Endodermal cell (in vitro differentiated cells): ENCODE data around the gene C14orf93. TPM values are rescaled to one million over a fixed set of nuclear protein-coding genes. Genes with fewer than 3 reads are reported as not detected.
A peak's percentile ranks its signal among the peaks of the same experiment; 100 is the strongest.
"Not testable (repeated sequence)": the region's sequence is repeated elsewhere in the genome, so short reads cannot be mapped to it uniquely, and the experiment has no call there.

ENCODE experiments used
- DNase-seq: peaks from one replicate; pipeline ENCODE4 v3.0.0-alpha.2; 2017
- H3K27ac ChIP-seq: 2 replicates; pipeline ENCODE4 v1.5.1; 2013; ENCODE audit warnings: mild to moderate bottlenecking, low read depth, low read length, moderate library complexity
- H3K27me3 ChIP-seq: 2 replicates; pipeline ENCODE4 v1.6.1; 2013; ENCODE audit warnings: mild to moderate bottlenecking, low read length, moderate library complexity; ENCODE audit not compliant: insufficient read depth, control insufficient read depth, poor library complexity, severe bottlenecking
- H3K36me3 ChIP-seq: 2 replicates; pipeline ENCODE4 v1.7.0; 2013; ENCODE audit warnings: mild to moderate bottlenecking, low read length, moderate library complexity; ENCODE audit not compliant: control insufficient read depth, insufficient read depth
- H3K4me1 ChIP-seq: one replicate; pipeline ENCODE4 v1.7.0; 2013; ENCODE audit warnings: low read length; ENCODE audit not compliant: control insufficient read depth, insufficient read depth
- H3K4me3 ChIP-seq: 2 replicates; pipeline ENCODE4 v1.5.1; 2013; ENCODE audit warnings: mild to moderate bottlenecking, low read length, moderate library complexity
- H3K9ac ChIP-seq: 2 replicates; pipeline ENCODE4 v1.6.1; 2013; ENCODE audit warnings: mild to moderate bottlenecking, low read length, moderate library complexity; ENCODE audit not compliant: poor library complexity, severe bottlenecking; ENCODE audit errors: extremely low read depth
- H3K9me3 ChIP-seq: 2 replicates; pipeline ENCODE4 v1.6.1; 2013; ENCODE audit warnings: mild to moderate bottlenecking, low read length, moderate library complexity; ENCODE audit not compliant: control insufficient read depth
- H3K27ac Mint-ChIP-seq: 2 replicates; pipeline ENCODE4 v1.8.0; 2020; ENCODE audit warnings: mixed read lengths
- H3K27me3 Mint-ChIP-seq: 2 replicates; pipeline ENCODE4 v1.8.0; 2021; ENCODE audit warnings: mild to moderate bottlenecking, mixed read lengths; ENCODE audit not compliant: insufficient read depth
- H3K36me3 Mint-ChIP-seq: 2 replicates; pipeline ENCODE4 v1.8.0; 2020; ENCODE audit warnings: low read depth, mixed read lengths
- H3K4me1 Mint-ChIP-seq: 2 replicates; pipeline ENCODE4 v1.8.0; 2020; ENCODE audit warnings: mixed read lengths
- H3K4me3 Mint-ChIP-seq: 2 replicates; pipeline ENCODE4 v1.8.0; 2020; ENCODE audit warnings: mild to moderate bottlenecking, moderate library complexity, mixed read lengths
- H3K9me3 Mint-ChIP-seq: 2 replicates; pipeline ENCODE4 v1.8.0; 2020; ENCODE audit warnings: mild to moderate bottlenecking, mixed read lengths
- CTCF ChIP-seq: fragments of 200-600 bp; sonication (generic); conservative IDR thresholded peaks from 2 replicates; pipeline ENCODE4 v1.5.0; 2021; ENCODE audit warnings: antibody characterized with exemption, mild to moderate bottlenecking
- WGBS, 2 experiments: methylation state at CpG; one replicate each; pipeline versions ENCODE4 v1.1.5 to v1.1.7; 2013; ENCODE audit warnings: missing lambda C conversion rate in 2 of 2, mixed read lengths in 1 of 2; ENCODE audit not compliant: insufficient coverage in 1 of 2, insufficient read length in 1 of 2; 5-methylcytosine and 5-hydroxymethylcytosine counted together
- total RNA-seq, 2 donors: library from RNA; stranded (reverse); fragmentation: NEBNext Ultra II Directional in 1 of 2; extraction: Animal tissue kit (Norgen Biotek cat#: 25700) in 1 of 2; gene quantifications; 2 replicates in 1 of 2; 3 replicates in 1 of 2; pipeline ENCODE4 v1.2.1, GENCODE V29; 2021

Gene C14orf93
- total RNA-seq, 2 donors from 2014 or later: 7.0 to 9.4 TPM

GRCh38 chr14:22966783-22967269 is 43.1 kb downstream of the C14orf93 start:
- DNase-seq: no peak
- Mint-ChIP-seq H3K36me3 (peaks cover 19% of the 10 kb centered on the region), H3K9me3 (no peaks in the 10 kb centered on the region), H3K27ac (peak overlapping the region; percentile 78), H3K4me1 (peaks cover 7% of the 10 kb centered on the region), H3K27me3 (no peaks in the 10 kb centered on the region), H3K4me3 (no peak overlapping the region)
- no peak overlapping the region for H3K9ac ChIP-seq
- H3K27ac ChIP-seq: no peak overlapping the region
- H3K27me3 ChIP-seq: no peaks in the 10 kb centered on the region
- TF ChIP-seq CTCF: no peak
- H3K4me1 ChIP-seq: no peaks in the 10 kb centered on the region
- no peak overlapping the region for H3K4me3 ChIP-seq
- WGBS, 2 experiments: 77 to 81% methylated on average over 3 to 4 of the region's 4 CpGs
- H3K36me3 ChIP-seq: peaks cover 14% of the 10 kb centered on the region
- H3K9me3 ChIP-seq: no peaks in the 10 kb centered on the region

GRCh38 chr14:22965916-22966782 is 43.8 kb downstream of the C14orf93 start:
- not testable (repeated sequence) for H3K9ac ChIP-seq, H3K4me1 Mint-ChIP-seq, H3K9me3 Mint-ChIP-seq, H3K9me3 ChIP-seq, H3K4me3 Mint-ChIP-seq, H3K4me1 ChIP-seq, H3K36me3 ChIP-seq, DNase-seq, H3K27me3 ChIP-seq, H3K27ac Mint-ChIP-seq, H3K27ac ChIP-seq, H3K4me3 ChIP-seq, H3K27me3 Mint-ChIP-seq
- H3K36me3 Mint-ChIP-seq: peaks cover 12% of the 10 kb centered on the region
- WGBS, 2 experiments: 86 to 91% methylated on average over 7 to 15 of the region's 15 CpGs

- WGBS, 2 experiments: 94 to 98% methylated on average over 3 to 6 of the region's 6 CpGs
- Histone ChIP-seq H3K9ac (no peak overlapping the region), H3K27ac (no peak overlapping the region), H3K9me3 (no peaks in the 10 kb centered on the region), H3K4me1 (no peaks in the 10 kb centered on the region), H3K4me3 (no peak overlapping the region), H3K27me3 (no peaks in the 10 kb centered on the region), H3K36me3 (no peaks in the 10 kb centered on the region)
- H3K27ac Mint-ChIP-seq: no peak overlapping the region
- DNase-seq: no peak
- no peak overlapping the region for H3K4me3 Mint-ChIP-seq
- no peak for TF ChIP-seq CTCF
- H3K36me3 Mint-ChIP-seq: no peaks in the 10 kb centered on the region
- peaks cover 2% of the 10 kb centered on the region for H3K27me3 Mint-ChIP-seq
- H3K4me1 Mint-ChIP-seq: peaks cover 7% of the 10 kb centered on the region
- no peaks in the 10 kb centered on the region for H3K9me3 Mint-ChIP-seq
These were observed 47.8 kb downstream of the C14orf93 start for GRCh38 chr14:22962061-22962676.
